HG02798 (cell line): ENCODE data around the gene MIER3.

ENCODE experiments used
- ATAC-seq: cut with Tn5 transposase; IDR thresholded peaks from one replicate; pipeline ENCODE4 v1.9.1; 2021; ENCODE audit warnings: mild to moderate bottlenecking; ENCODE audit not compliant: unreplicated experiment, poor library complexity

MIER3 gene

DNA sequence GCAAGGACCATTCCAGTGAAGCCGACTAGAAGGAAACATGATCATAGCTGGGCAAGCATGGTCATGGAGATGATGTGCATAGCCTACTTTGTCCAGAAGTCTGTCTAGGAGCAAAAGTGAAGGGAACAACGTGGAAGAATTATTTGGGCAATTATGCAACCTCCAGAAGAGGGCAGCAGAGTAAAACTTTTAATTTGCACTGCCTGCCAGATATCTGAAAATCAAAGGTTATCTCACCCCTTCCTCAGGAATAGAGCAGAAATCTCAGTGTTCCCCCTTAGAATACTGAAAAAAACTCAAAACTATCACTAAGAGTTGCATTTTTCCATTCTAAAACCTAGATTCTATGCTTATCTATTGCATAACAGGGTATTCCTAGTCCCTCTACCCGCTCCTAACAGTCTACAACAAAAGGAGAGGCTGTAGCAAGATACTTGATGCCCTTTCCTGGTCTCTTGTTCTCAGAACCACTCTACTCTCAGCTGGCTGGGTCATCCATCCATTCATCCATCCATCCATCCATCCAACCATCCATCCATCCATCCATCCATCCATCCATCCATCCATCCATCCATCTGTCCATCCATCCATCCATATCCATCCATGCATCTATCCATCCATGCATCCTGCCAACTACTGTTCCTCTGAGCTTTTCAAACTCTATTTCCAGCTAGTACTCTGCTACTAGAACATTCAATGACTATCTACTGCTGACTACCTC is 50.9 kb downstream of the MIER3 start:
- ATAC-seq = no peak

DNA sequence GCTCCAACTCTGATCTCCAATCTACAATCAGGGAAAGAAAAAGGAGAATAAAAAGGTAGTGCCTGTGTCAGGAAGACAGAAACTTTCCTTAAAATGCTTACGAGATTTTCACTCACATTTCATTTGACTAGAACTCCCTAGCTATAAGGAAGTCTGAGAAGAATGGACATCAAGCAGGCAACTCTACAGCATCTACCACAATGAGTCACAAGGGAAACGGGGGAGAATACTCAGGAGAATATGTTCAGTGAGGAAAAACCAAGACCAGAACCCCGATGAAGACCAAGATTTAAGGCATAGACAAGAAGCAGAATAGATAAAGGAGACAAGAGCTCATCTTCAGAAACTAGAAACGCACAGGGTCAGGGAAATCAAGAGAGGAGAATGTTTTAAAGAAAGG is 51.5 kb downstream of the MIER3 start:
- ATAC-seq = no peak

DNA sequence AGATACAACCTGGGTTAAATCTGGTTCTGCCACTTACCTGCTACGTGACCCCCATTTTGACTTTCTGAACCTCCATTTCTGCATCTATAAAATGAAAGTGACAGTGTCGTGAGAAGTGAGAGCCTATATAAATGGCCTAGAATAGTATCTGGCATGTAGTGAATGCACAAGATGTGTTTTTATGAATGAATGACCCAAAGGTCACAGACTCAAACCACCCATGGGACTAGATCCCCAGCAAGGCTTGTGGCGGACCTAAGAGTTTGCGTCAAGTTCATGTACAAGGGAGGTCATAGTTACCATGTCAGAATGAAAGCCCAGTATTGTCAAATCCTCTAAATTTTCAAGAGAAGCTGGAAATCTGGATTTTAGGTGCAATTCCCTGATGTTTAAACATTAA is 53.7 kb downstream of the MIER3 start:
- ATAC-seq = no peak

DNA sequence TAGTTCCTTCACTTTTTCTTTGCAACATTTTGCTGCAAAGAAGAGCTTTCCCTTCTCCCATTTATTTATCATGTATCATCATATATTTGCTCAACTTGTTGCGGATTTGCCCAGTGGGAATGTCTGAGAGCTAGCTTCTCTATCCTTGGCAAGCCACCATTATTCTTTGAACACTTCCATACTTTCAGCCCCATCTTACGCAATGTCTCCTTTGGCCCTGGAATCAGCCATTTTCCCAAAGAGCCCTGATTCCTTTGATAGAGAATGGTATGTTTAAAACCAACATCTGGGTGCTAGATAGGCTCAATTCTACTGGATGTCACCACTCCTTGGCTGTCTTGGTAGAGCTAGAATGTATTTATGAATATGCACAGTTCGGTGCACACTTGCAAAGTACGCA is 55.2 kb downstream of the MIER3 start:
- ATAC-seq = no peak

DNA sequence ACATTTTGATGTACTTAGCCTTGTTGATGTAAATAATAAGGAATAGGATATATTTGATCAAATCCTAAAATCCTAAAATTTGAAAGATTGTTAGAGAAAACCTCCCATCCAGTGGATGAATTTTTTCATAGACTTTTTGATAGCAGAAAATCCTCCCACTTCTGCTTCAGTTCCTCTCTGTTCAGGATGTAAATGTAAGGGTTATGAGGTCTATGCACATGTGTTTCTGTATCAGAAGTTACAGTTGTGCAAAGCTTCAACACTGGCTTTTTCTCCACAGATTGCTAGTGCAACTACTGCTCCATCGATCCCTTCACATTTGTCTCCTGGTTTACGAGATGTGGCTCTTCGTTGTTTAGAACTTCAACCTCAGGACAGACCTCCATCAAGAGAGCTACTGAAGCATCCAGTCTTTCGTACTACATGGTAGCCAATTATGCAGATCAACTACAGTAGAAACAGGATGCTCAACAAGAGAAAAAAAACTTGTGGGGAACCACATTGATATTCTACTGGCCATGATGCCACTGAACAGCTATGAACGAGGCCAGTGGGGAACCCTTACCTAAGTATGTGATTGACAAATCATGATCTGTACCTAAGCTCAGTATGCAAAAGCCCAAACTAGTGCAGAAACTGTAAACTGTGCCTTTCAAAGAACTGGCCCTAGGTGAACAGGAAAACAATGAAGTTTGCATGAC is 58.5 kb downstream of the MIER3 start:
- ATAC-seq = no peak

DNA sequence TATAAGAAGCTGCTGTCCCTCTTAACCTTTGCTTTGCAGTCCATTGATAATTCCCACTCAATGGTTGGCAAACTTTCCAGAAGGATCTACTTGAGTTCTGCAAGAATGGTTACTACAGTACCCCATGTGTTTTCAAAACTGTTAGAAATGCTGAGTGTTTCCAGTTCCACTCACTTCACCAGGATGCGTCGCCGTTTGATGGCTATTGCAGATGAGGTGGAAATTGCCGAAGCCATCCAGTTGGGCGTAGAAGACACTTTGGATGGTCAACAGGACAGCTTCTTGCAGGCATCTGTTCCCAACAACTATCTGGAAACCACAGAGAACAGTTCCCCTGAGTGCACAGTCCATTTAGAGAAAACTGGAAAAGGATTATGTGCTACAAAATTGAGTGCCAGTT is 70.4 kb downstream of the MIER3 start:
- ATAC-seq = no peak

DNA sequence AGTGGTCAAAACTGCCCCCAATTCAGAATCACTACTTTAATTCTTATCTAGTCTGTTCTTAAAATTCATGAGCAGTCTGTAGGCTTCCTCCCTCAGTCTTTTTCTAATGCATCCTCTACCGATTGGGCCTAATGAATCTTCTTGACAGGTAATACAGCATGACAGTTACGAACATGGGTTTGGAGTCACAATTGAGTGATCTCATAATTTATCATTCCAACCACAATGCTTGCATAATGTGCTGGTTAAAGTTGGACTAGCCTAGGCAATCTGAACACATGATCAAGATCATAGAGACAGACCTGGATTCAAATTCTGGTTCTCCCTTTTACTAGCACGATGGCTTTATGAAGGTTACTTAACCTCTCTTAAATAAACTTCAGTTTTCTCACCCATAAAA is 75.6 kb downstream of the MIER3 start:
- ATAC-seq = no peak

DNA sequence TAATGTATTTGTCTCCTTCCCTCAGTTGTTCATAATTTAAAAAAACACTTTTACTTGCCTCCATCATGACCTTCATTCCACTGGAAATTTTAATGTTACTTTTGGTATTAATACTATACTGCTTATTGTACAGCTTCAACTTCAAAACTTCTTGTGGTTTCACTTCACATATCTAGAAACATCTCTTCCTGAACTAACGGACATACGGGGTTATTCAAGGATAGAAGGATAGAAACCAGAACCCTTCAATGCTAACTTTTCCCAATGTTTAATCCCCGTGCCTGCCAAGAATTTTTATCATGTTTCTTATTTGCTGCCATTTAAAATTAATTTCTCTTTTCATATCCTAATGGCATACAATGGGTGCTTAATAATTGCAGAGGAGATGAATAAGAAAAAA is 78.9 kb downstream of the MIER3 start:
- ATAC-seq = no peak

DNA sequence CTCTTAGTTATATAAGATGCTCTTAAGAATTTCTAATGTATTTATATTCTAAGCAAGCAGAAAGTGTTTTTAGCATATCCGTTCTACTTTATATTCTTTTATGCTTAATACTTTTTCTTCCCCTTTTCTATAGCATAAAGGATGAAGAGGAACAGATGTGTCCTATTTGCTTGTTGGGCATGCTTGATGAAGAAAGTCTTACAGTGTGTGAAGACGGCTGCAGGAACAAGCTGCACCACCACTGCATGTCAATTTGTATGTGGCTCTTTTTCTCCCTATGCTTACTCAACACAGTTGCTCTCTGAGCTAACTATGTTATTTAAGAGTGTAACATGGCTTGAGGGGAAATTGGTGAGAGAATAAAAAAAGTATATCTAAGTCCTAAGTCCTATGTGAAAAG is 80.1 kb downstream of the MIER3 start:
- ATAC-seq = no peak
